A549 (cell line): ENCODE data around the gene SLC6A2. TPM values are rescaled to one million over a fixed set of nuclear protein-coding genes. Genes with fewer than 3 reads are reported as not detected.

Source experiments
- ATAC-seq, 2 experiments: fragments of 200-7000 bp in 1 of 2; fragments of >200 bp in 1 of 2; cut with Nextera tagmentation in 1 of 2; cut with Tn5 transposase in 1 of 2; 3 replicates each; pipeline versions ENCODE4 v1.8.0 to v1.9.1; 2018 to 2020; ENCODE audit warnings: mild to moderate bottlenecking in 1 of 2, moderate library complexity in 1 of 2
- CTCF ChIA-PET: fragments of 300-600 bp; sonication (Branson Sonifier 250); formaldehyde crosslinking; extraction: SDS; loops from one replicate; lab custom pipeline; 2021; ENCODE audit warnings: antibody characterized with exemption, inconsistent platforms; lab: Yijun Ruan, JAX
- POLR2A ChIA-PET: fragments of 350-600 bp; formaldehyde crosslinking; extraction: SDS; loops from one replicate; lab custom pipeline; 2021; ENCODE audit warnings: antibody characterized with exemption, inconsistent platforms; lab: Yijun Ruan, JAX
- DNase-seq, 2 experiments: peaks; one replicate each; pipeline versions ENCODE4 v3.0.0 to v3.0.0-alpha.2; 2011 to 2016; ENCODE audit warnings: low read depth in 1 of 2, low spot score in 1 of 2
- FAIRE-seq: peaks from 2 replicates; lab custom pipeline; 2011; peaks lifted over from hg19 to GRCh38; lab: Jason Lieb, UNC
- H3K27ac ChIP-seq, 2 experiments: fragments of >200 bp; sonication (Bioruptor Twin); formaldehyde crosslinking; 3 replicates each; pipeline ENCODE4 v1.5.1; 2016 to 2017
- H3K4me1 ChIP-seq: fragments of >200 bp; sonication (Bioruptor Twin); formaldehyde crosslinking; 3 replicates; pipeline ENCODE4 v1.6.1; 2016
- H3K4me2 ChIP-seq: fragments of >200 bp; sonication (Bioruptor Twin); formaldehyde crosslinking; 3 replicates; pipeline ENCODE4 v1.6.1; 2016
- H3K4me3 ChIP-seq: fragments of >200 bp; sonication (Bioruptor Twin); formaldehyde crosslinking; 3 replicates; pipeline ENCODE4 v1.5.1; 2016
- H3K9me3 ChIP-seq: fragments of >200 bp; sonication (Bioruptor Twin); formaldehyde crosslinking; 3 replicates; pipeline ENCODE4 v1.6.1; 2016
- BHLHE40 ChIP-seq: IDR thresholded peaks from 2 replicates; pipeline ENCODE4 v1.6.1; 2012; ENCODE audit warnings: low read depth, low read length, inconsistent platforms
- CBX2 ChIP-seq: fragments of 200-600 bp; sonication (generic); IDR thresholded peaks from 2 replicates; pipeline ENCODE4 v1.6.1; 2016; ENCODE audit warnings: low read depth, mild to moderate bottlenecking, borderline replicate concordance
- CHD2 ChIP-seq: fragments of 150-350 bp; IDR thresholded peaks from 2 replicates; pipeline ENCODE4 v1.6.1; 2014; ENCODE audit warnings: low read length; ENCODE audit not compliant: partially characterized antibody
- CHD4 ChIP-seq: fragments of 200-600 bp; sonication (generic); IDR thresholded peaks from 2 replicates; pipeline ENCODE4 v1.6.1; 2016; ENCODE audit warnings: antibody characterized with exemption, mild to moderate bottlenecking, borderline replicate concordance
- EHF ChIP-seq: fragments of 250-450 bp; sonication (Bioruptor Pico); IDR thresholded peaks from 2 replicates; pipeline ENCODE4 v1.5.0; 2020; ENCODE audit warnings: mild to moderate bottlenecking
- EHMT2 ChIP-seq: fragments of 200-600 bp; sonication (generic); IDR thresholded peaks from 2 replicates; pipeline ENCODE4 v1.6.1; 2016; ENCODE audit warnings: antibody characterized with exemption, low read depth, mild to moderate bottlenecking, moderate library complexity
- ESRRA ChIP-seq: fragments of 150-350 bp; IDR thresholded peaks from 2 replicates; pipeline ENCODE4 v1.6.1; 2014; ENCODE audit warnings: mild to moderate bottlenecking, low read length, borderline replicate concordance
- FOSB ChIP-seq: fragments of 250-450 bp; sonication (Bioruptor Pico); IDR thresholded peaks from 2 replicates; pipeline ENCODE4 v1.5.0; 2020; ENCODE audit warnings: mild to moderate bottlenecking, moderate library complexity
- FOXS1 ChIP-seq: fragments of 250-450 bp; sonication (Bioruptor Pico); IDR thresholded peaks from 2 replicates; pipeline ENCODE4 v1.5.0; 2020; ENCODE audit warnings: mild to moderate bottlenecking, moderate library complexity
- GATA3 ChIP-seq: IDR thresholded peaks from 2 replicates; pipeline ENCODE4 v1.6.1; 2012; ENCODE audit warnings: borderline replicate concordance
- HEYL ChIP-seq: fragments of 250-450 bp; sonication (Bioruptor Pico); IDR thresholded peaks from 2 replicates; pipeline ENCODE4 v1.8.0; 2021; ENCODE audit warnings: mild to moderate bottlenecking, moderate library complexity
- HOXA7 ChIP-seq: fragments of 250-450 bp; sonication (Bioruptor Pico); IDR thresholded peaks from 2 replicates; pipeline ENCODE4 v1.5.0; 2020; ENCODE audit warnings: mild to moderate bottlenecking, moderate library complexity
- HOXB13 ChIP-seq: fragments of 250-450 bp; sonication (Bioruptor Pico); IDR thresholded peaks from 2 replicates; pipeline ENCODE4 v1.5.0; 2020; ENCODE audit warnings: low read depth, mild to moderate bottlenecking, moderate library complexity
- KDM1A ChIP-seq: fragments of 200-600 bp; sonication (generic); IDR thresholded peaks from 2 replicates; pipeline ENCODE4 v1.6.1; 2016; ENCODE audit warnings: low read depth, mild to moderate bottlenecking
- KDM5A ChIP-seq: fragments of 200-600 bp; sonication (generic); IDR thresholded peaks from 2 replicates; pipeline ENCODE4 v1.6.1; 2016; ENCODE audit warnings: antibody characterized with exemption, mild to moderate bottlenecking
- MAX ChIP-seq: IDR thresholded peaks from 2 replicates; pipeline ENCODE4 v1.6.1; 2012
- NPAS2 ChIP-seq: fragments of 250-450 bp; sonication (Bioruptor Pico); IDR thresholded peaks from 2 replicates; pipeline ENCODE4 v1.8.0; 2022; ENCODE audit warnings: mild to moderate bottlenecking, moderate library complexity, borderline replicate concordance
- NR3C1 ChIP-seq: fragments of >200 bp; sonication (Bioruptor Twin); formaldehyde crosslinking; IDR thresholded peaks from 3 replicates; pipeline ENCODE4 v1.6.1; 2017
- TFCP2L1 ChIP-seq: fragments of 250-450 bp; sonication (Bioruptor Pico); IDR thresholded peaks from 2 replicates; pipeline ENCODE4 v1.5.0; 2021; ENCODE audit warnings: mild to moderate bottlenecking
- ZC3H11A ChIP-seq: fragments of 450-650 bp; IDR thresholded peaks from 2 replicates; pipeline ENCODE4 v1.6.1; 2014; ENCODE audit warnings: antibody characterized with exemption, mild to moderate bottlenecking
- WGBS: methylation state at CpG from one replicate; pipeline ENCODE4 v1.1.6; 2017; ENCODE audit errors: missing lambda C conversion rate; 5-methylcytosine and 5-hydroxymethylcytosine counted together
- polyA minus RNA-seq: library from RNA; depleted of rRNA, polyadenylated mRNA; stranded (reverse); fragments of >200 nt; gene quantifications from 2 replicates; pipeline ENCODE4 v1.2.3, GENCODE V29; 2011; rRNA and poly(A)+ RNA removed
- polyA plus RNA-seq, 4 experiments: library from polyadenylated mRNA; depleted of rRNA in 3 of 4; stranded (reverse); fragments of >200 nt; fragmentation: RNase III in 1 of 4; extraction: RNeasy Plus Mini Kit Qiagen cat#74134 plus additional on column Dnase treatment in 1 of 4; gene quantifications; 2 replicates in 3 of 4; 3 replicates in 1 of 4; pipeline ENCODE4 v1.2.3, GENCODE V29; 2011 to 2017
- TF ChIP-seq, protein P1 (sequence below): fragments of 200-600 bp; sonication (generic); IDR thresholded peaks from 2 replicates; pipeline ENCODE4 v1.6.1; 2016; ENCODE audit warnings: antibody characterized with exemption, mild to moderate bottlenecking, moderate library complexity
- TF ChIP-seq, protein P2 (sequence below): fragments of 250-450 bp; sonication (Bioruptor Pico); IDR thresholded peaks from 2 replicates; pipeline ENCODE4 v1.5.0; 2020; ENCODE audit warnings: low read depth, mild to moderate bottlenecking, moderate library complexity
- TF ChIP-seq, protein P3 (sequence below): fragments of 450-650 bp; IDR thresholded peaks from 2 replicates; pipeline ENCODE4 v1.6.1; 2014; ENCODE audit warnings: antibody characterized with exemption
- TF ChIP-seq, protein P4 (sequence below): IDR thresholded peaks from 2 replicates; pipeline ENCODE4 v1.6.1; 2012; ENCODE audit warnings: low read depth, borderline replicate concordance
- TF ChIP-seq, protein P5 (sequence below): fragments of >200 bp; sonication (Bioruptor Twin); formaldehyde crosslinking; IDR thresholded peaks from 3 replicates; pipeline ENCODE4 v1.6.1; 2016

Gene SLC6A2
- polyA plus RNA-seq (2011; rRNA removed) (not detected in 2 replicates), polyA plus RNA-seq (2017; fragmentation: RNase III; extraction: RNeasy Plus Mini Kit Qiagen cat#74134 plus additional on column Dnase treatment) (not detected in 3 replicates), polyA minus RNA-seq (not detected in 2 replicates)
- polyA plus RNA-seq (2012; cell fraction: cytosol; rRNA removed) = not detected in 2 replicates
- polyA plus RNA-seq (2012; cell fraction: nucleus; rRNA removed) = 0.05 TPM in 1 of 2 replicates, not detected in the other

- H3K4me3 ChIP-seq = no peak within 1 kb of the TSS
- ChIA-PET POLR2A (no interaction called here), CTCF (interaction anchor here (3.5 kb wide), 1 partner anchor 46 kb away, joined by 12 read pairs; no protein-coding TSS in a partner anchor)
- no peaks in the 10 kb centered on the region for H3K9me3 ChIP-seq
- DNase-seq = peak in 1 of 2 experiments; percentile 39
- no peak for FAIRE-seq
- no peak within 1 kb of the TSS for H3K27ac ChIP-seq
- H3K4me1 ChIP-seq = no peaks in the 10 kb centered on the region
- no peak for TF ChIP-seq HOXB13 (CRISPR knock-in tag)
- TF ChIP-seq EHMT2 = no peak
- TF ChIP-seq EHF (CRISPR knock-in tag) = no peak
- TF ChIP-seq HEYL = no peak
- no peak for TF ChIP-seq MAX
- no peak for TF ChIP-seq CBX2
- TF ChIP-seq BHLHE40 = no peak
- no peak for TF ChIP-seq GATA3
- TF ChIP-seq, protein P1, sequence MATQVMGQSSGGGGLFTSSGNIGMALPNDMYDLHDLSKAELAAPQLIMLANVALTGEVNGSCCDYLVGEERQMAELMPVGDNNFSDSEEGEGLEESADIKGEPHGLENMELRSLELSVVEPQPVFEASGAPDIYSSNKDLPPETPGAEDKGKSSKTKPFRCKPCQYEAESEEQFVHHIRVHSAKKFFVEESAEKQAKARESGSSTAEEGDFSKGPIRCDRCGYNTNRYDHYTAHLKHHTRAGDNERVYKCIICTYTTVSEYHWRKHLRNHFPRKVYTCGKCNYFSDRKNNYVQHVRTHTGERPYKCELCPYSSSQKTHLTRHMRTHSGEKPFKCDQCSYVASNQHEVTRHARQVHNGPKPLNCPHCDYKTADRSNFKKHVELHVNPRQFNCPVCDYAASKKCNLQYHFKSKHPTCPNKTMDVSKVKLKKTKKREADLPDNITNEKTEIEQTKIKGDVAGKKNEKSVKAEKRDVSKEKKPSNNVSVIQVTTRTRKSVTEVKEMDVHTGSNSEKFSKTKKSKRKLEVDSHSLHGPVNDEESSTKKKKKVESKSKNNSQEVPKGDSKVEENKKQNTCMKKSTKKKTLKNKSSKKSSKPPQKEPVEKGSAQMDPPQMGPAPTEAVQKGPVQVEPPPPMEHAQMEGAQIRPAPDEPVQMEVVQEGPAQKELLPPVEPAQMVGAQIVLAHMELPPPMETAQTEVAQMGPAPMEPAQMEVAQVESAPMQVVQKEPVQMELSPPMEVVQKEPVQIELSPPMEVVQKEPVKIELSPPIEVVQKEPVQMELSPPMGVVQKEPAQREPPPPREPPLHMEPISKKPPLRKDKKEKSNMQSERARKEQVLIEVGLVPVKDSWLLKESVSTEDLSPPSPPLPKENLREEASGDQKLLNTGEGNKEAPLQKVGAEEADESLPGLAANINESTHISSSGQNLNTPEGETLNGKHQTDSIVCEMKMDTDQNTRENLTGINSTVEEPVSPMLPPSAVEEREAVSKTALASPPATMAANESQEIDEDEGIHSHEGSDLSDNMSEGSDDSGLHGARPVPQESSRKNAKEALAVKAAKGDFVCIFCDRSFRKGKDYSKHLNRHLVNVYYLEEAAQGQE = no peak
- TF ChIP-seq, protein P2, sequence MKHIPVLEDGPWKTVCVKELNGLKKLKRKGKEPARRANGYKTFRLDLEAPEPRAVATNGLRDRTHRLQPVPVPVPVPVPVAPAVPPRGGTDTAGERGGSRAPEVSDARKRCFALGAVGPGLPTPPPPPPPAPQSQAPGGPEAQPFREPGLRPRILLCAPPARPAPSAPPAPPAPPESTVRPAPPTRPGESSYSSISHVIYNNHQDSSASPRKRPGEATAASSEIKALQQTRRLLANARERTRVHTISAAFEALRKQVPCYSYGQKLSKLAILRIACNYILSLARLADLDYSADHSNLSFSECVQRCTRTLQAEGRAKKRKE (CRISPR knock-in tag) = no peak
- TF ChIP-seq, protein P3, sequence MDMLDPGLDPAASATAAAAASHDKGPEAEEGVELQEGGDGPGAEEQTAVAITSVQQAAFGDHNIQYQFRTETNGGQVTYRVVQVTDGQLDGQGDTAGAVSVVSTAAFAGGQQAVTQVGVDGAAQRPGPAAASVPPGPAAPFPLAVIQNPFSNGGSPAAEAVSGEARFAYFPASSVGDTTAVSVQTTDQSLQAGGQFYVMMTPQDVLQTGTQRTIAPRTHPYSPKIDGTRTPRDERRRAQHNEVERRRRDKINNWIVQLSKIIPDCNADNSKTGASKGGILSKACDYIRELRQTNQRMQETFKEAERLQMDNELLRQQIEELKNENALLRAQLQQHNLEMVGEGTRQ = no peak
- 41% methylated on average over 25 of the region's 71 CpGs for WGBS
- peak; percentile 57 to 82; a peak in 4 of 6 replicates for ATAC-seq
- H3K4me2 ChIP-seq = peak within 1 kb of the TSS; percentile 57
Measured at GRCh38 chr16:55655897-55656681, at the start of gene SLC6A2. Gene SLC6A2, plus strand, starts transcription at chr16:55655988. Its CDS starts 707 bp downstream, at chr16:55656695.

- CTCF ChIA-PET = no interaction called here
- H3K9me3 ChIP-seq = no peaks in the 10 kb centered on the region
- FAIRE-seq = no peak
Measured at GRCh38 chr16:55613613-55614335, 42.0 kb upstream of the SLC6A2 start.

More at GRCh38 chr16:55613613-55614335, 42.0 kb upstream of the SLC6A2 start:
- Histone ChIP-seq H3K4me1 (no peaks in the 10 kb centered on the region), H3K27ac (no peak overlapping the region), H3K4me3 (no peak overlapping the region), H3K4me2 (no peak overlapping the region)
- 14% methylated on average over 6 of the region's 6 CpGs for WGBS
- no peak for DNase-seq
- TF ChIP-seq HOXA7 (CRISPR knock-in tag) (no peak), NPAS2 (CRISPR knock-in tag) (no peak), FOXS1 (CRISPR knock-in tag) (no peak), ESRRA (no peak), TFCP2L1 (no peak), NR3C1 (no peak), CHD2 (no peak), EHF (CRISPR knock-in tag) (no peak), KDM1A (no peak), ZC3H11A (no peak), FOSB (CRISPR knock-in tag) (no peak), MAX (no peak), HEYL (no peak), CHD4 (no peak), KDM5A (no peak)
- TF ChIP-seq, protein P4, sequence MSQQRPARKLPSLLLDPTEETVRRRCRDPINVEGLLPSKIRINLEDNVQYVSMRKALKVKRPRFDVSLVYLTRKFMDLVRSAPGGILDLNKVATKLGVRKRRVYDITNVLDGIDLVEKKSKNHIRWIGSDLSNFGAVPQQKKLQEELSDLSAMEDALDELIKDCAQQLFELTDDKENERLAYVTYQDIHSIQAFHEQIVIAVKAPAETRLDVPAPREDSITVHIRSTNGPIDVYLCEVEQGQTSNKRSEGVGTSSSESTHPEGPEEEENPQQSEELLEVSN = no peak
- TF ChIP-seq, protein P5, sequence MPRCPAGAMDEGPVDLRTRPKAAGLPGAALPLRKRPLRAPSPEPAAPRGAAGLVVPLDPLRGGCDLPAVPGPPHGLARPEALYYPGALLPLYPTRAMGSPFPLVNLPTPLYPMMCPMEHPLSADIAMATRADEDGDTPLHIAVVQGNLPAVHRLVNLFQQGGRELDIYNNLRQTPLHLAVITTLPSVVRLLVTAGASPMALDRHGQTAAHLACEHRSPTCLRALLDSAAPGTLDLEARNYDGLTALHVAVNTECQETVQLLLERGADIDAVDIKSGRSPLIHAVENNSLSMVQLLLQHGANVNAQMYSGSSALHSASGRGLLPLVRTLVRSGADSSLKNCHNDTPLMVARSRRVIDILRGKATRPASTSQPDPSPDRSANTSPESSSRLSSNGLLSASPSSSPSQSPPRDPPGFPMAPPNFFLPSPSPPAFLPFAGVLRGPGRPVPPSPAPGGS = no peak
- TF ChIP-seq, all 56 proteins: peak for 0
- POLR2A ChIA-PET = no interaction called here
- no peak for ATAC-seq
